WTC11 (cell line): ENCODE data around the gene KRTAP1-4. TPM values are rescaled to one million over a fixed set of nuclear protein-coding genes. Genes with fewer than 3 reads are reported as not detected.
"Not testable (repeated sequence)": the region's sequence is repeated elsewhere in the genome, so short reads cannot be mapped to it uniquely, and the experiment has no call there.

Source experiments
- ATAC-seq: fragments of 200-7000 bp; cut with Tn5 transposase; 2 replicates; pipeline ENCODE4 v1.10.0; 2021; ENCODE audit warnings: mild to moderate bottlenecking, moderate library complexity
- CTCF ChIA-PET: fragments of 300-600 bp; sonication (Branson Sonifier 250); formaldehyde crosslinking; loops from one replicate; lab custom pipeline; 2021; ENCODE audit warnings: antibody characterized with exemption; lab: Charles Lee
- POLR2A ChIA-PET: fragments of 350-600 bp; sonication (Branson Sonifier 250); formaldehyde crosslinking; loops from one replicate; lab custom pipeline; 2021; ENCODE audit warnings: antibody characterized with exemption; lab: Charles Lee
- DNase-seq: peaks from one replicate; pipeline ENCODE4 v3.0.0; 2021; ENCODE audit warnings: low spot score
- H3K27ac Mint-ChIP-seq: 2 replicates; pipeline ENCODE4 v1.8.0; 2021; ENCODE audit warnings: mixed read lengths
- H3K27me3 Mint-ChIP-seq: 2 replicates; pipeline ENCODE4 v1.8.0; 2021; ENCODE audit warnings: low read depth, mild to moderate bottlenecking, moderate library complexity, mixed read lengths
- H3K36me3 Mint-ChIP-seq: 2 replicates; pipeline ENCODE4 v1.8.0; 2021; ENCODE audit warnings: mixed read lengths
- H3K4me1 Mint-ChIP-seq: 2 replicates; pipeline ENCODE4 v1.8.0; 2022; ENCODE audit warnings: mixed read lengths
- H3K4me3 Mint-ChIP-seq: 2 replicates; pipeline ENCODE4 v1.8.0; 2021; ENCODE audit warnings: mild to moderate bottlenecking, moderate library complexity, mixed read lengths
- H3K9me3 Mint-ChIP-seq: 2 replicates; pipeline ENCODE4 v1.8.0; 2021; ENCODE audit warnings: mixed read lengths
- AFF4 ChIP-seq: sonication (generic); formaldehyde crosslinking; IDR thresholded peaks from 2 replicates; pipeline ENCODE4 v1.8.1; 2023; ENCODE audit warnings: mild to moderate bottlenecking, missing genetic modification reagents, borderline replicate concordance
- ARID4B ChIP-seq: sonication (generic); formaldehyde crosslinking; IDR thresholded peaks from 2 replicates; pipeline ENCODE4 v1.8.0; 2023; ENCODE audit warnings: missing genetic modification reagents, mild to moderate bottlenecking, borderline replicate concordance
- ATF3 ChIP-seq: sonication (generic); formaldehyde crosslinking; conservative IDR thresholded peaks from 2 replicates; pipeline ENCODE4 v1.8.1; 2022; ENCODE audit warnings: mild to moderate bottlenecking, missing genetic modification reagents
- EMX1 ChIP-seq: fragments of 250-450 bp; sonication (Bioruptor Pico); IDR thresholded peaks from 2 replicates; pipeline ENCODE4 v1.8.0; 2021; ENCODE audit warnings: mild to moderate bottlenecking
- JAZF1 ChIP-seq: fragments of 250-450 bp; sonication (Bioruptor Pico); IDR thresholded peaks from 2 replicates; pipeline ENCODE4 v1.9.0; 2021; ENCODE audit warnings: moderate library complexity, mild to moderate bottlenecking, inconsistent platforms
- NR2C2 ChIP-seq: sonication (generic); formaldehyde crosslinking; IDR thresholded peaks from 2 replicates; pipeline ENCODE4 v1.8.0; 2022; ENCODE audit warnings: mild to moderate bottlenecking, missing genetic modification reagents
- ZNF219 ChIP-seq: sonication (generic); formaldehyde crosslinking; IDR thresholded peaks from 2 replicates; pipeline ENCODE4 v1.8.0; 2023; ENCODE audit warnings: missing genetic modification reagents, mild to moderate bottlenecking, borderline replicate concordance
- ZNF232 ChIP-seq: sonication (generic); formaldehyde crosslinking; IDR thresholded peaks from 2 replicates; pipeline ENCODE4 v1.8.0; 2022; ENCODE audit warnings: mild to moderate bottlenecking, missing genetic modification reagents
- ZNF416 ChIP-seq: fragments of 250-450 bp; sonication (Bioruptor Pico); IDR thresholded peaks from 2 replicates; pipeline ENCODE4 v1.9.0; 2021; ENCODE audit warnings: mild to moderate bottlenecking, inconsistent platforms
- total RNA-seq: library from RNA; stranded (reverse); gene quantifications from 3 replicates; pipeline ENCODE4 v1.2.3, GENCODE V29; 2021
- TF ChIP-seq, protein P1 (sequence below): sonication (generic); formaldehyde crosslinking; IDR thresholded peaks from 2 replicates; pipeline ENCODE4 v1.8.1; 2023; ENCODE audit warnings: mild to moderate bottlenecking, missing genetic modification reagents
- TF ChIP-seq, protein P2 (sequence below): sonication (generic); formaldehyde crosslinking; IDR thresholded peaks from 2 replicates; pipeline ENCODE4 v1.8.1; 2023; ENCODE audit warnings: mild to moderate bottlenecking, moderate library complexity, missing genetic modification reagents
- TF ChIP-seq, protein P3 (sequence below): fragments of 250-450 bp; sonication (Bioruptor Pico); IDR thresholded peaks from 2 replicates; pipeline ENCODE4 v1.9.0; 2021; ENCODE audit warnings: moderate library complexity, mild to moderate bottlenecking, inconsistent platforms, borderline replicate concordance

Gene KRTAP1-4
- total RNA-seq, 1 experiment from 2014 or later, result not detected

DNA sequence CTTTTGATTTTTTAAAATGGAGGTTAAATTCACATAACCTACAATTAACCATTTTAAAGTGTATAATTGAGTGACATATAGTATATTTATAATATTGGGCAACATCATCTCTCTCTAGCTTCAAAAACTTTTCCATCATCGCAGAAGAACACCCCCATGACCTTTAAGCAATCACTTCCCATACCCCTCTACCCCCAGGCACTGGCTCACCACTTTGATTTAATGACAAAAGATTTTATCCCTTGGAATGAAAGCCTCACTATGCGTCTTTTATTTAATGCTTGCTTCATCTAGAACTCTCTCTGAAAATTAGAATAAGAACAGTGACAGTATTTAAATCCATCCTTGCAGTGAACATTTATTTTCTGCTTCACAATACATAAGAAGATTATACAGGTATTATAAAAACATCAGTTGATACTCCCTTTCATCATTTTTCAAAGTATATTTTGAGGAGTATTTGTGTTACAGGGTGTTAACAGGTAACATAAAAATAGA, 7.9 kb upstream of the KRTAP1-4 start (continued):
- TF ChIP-seq AFF4 (CRISPR knock-in tag) (no peak), EMX1 (no peak), JAZF1 (CRISPR knock-in tag) (no peak), ZNF232 (CRISPR knock-in tag) (no peak), ARID4B (CRISPR knock-in tag) (no peak)
- TF ChIP-seq, protein P1, sequence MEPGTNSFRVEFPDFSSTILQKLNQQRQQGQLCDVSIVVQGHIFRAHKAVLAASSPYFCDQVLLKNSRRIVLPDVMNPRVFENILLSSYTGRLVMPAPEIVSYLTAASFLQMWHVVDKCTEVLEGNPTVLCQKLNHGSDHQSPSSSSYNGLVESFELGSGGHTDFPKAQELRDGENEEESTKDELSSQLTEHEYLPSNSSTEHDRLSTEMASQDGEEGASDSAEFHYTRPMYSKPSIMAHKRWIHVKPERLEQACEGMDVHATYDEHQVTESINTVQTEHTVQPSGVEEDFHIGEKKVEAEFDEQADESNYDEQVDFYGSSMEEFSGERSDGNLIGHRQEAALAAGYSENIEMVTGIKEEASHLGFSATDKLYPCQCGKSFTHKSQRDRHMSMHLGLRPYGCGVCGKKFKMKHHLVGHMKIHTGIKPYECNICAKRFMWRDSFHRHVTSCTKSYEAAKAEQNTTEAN (CRISPR knock-in tag), result no peak

DNA sequence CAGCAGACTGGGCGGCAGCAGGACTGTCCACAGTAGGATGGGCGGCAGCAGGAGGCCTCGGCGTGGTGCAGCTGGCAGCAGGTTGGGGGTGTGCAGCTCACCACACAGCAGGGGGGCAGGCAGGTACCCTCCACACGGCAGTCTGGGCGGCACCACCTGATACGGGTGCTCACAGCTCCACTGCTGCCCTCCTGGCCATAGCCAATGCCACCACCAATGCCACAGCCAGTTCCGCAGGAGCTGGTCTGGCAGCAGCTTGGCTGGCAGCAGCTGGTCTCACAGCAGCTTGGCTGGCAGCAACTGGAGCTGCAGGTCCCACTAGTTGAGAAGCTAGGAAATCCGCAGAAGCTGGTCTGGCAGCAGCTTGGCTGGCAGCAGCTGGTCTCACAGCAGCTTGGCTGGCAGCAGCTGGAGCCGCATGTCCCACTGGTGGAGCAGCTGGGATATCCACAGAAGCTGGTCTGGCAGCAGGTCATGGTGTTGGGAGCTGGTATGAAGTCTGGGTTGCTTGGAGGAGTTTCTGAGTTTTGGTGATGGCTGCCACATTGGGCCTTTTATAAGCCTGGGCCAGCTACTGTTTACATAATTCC, 4.4 kb upstream of the KRTAP1-4 start, which contains the start of gene KRTAP1-3:
Gene KRTAP1-3 (minus strand): TSS at position 529 of the 590 bp plus-strand sequence. CDS start 53 bp downstream, at position 476.
- Mint-ChIP-seq H3K27ac (peak within 1 kb of the TSS; percentile 74; the same call in 1 of the 2 replicates), H3K4me1 (peaks cover 40% of the 10 kb centered on the region)
- H3K4me3 Mint-ChIP-seq, CTCF ChIA-PET, H3K27me3 Mint-ChIP-seq, H3K9me3 Mint-ChIP-seq, POLR2A ChIA-PET, H3K36me3 Mint-ChIP-seq, DNase-seq, ATAC-seq: not testable (repeated sequence)

- CTCF ChIA-PET, result interaction anchor here (0.5 kb wide), 1 partner anchor 1319 kb away, joined by 3 read pairs; no protein-coding TSS in a partner anchor
- TF ChIP-seq NR2C2 (CRISPR knock-in tag), result no peak
- TF ChIP-seq, protein P2, sequence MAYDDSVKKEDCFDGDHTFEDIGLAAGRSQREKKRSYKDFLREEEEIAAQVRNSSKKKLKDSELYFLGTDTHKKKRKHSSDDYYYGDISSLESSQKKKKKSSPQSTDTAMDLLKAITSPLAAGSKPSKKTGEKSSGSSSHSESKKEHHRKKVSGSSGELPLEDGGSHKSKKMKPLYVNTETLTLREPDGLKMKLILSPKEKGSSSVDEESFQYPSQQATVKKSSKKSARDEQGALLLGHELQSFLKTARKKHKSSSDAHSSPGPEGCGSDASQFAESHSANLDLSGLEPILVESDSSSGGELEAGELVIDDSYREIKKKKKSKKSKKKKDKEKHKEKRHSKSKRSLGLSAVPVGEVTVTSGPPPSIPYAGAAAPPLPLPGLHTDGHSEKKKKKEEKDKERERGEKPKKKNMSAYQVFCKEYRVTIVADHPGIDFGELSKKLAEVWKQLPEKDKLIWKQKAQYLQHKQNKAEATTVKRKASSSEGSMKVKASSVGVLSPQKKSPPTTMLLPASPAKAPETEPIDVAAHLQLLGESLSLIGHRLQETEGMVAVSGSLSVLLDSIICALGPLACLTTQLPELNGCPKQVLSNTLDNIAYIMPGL (CRISPR knock-in tag), result no peak
- no peak for TF ChIP-seq ARID4B (CRISPR knock-in tag)
- TF ChIP-seq, protein P3, sequence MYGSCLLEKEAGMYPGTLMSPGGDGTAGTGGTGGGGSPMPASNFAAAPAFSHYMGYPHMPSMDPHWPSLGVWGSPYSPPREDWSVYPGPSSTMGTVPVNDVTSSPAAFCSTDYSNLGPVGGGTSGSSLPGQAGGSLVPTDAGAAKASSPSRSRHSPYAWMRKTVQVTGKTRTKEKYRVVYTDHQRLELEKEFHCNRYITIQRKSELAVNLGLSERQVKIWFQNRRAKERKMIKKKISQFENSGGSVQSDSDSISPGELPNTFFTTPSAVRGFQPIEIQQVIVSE (CRISPR knock-in tag), result no peak
- TF ChIP-seq ZNF219, result no peak
- TF ChIP-seq ATF3 (CRISPR knock-in tag), result no peak
- TF ChIP-seq ZNF416, result no peak
These were observed 3.1 kb downstream of the KRTAP1-4 start, which contains the start of gene KRTAP1-5 for GRCh38 chr17:41026715-41027471. Gene KRTAP1-5, minus strand, starts transcription at chr17:41027208. Its CDS starts 53 bp downstream, at chr17:41027155.

More at GRCh38 chr17:41026715-41027471, 3.1 kb downstream of the KRTAP1-4 start, which contains the start of gene KRTAP1-5:
- H3K9me3 Mint-ChIP-seq, result peaks cover 5% of the 10 kb centered on the region; the same call in 1 of the 2 replicates
- H3K4me1 Mint-ChIP-seq, result no peaks in the 10 kb centered on the region
- POLR2A ChIA-PET, result no interaction called here
- no peak within 1 kb of the TSS for H3K4me3 Mint-ChIP-seq
- no peak for ATAC-seq
- no peak for DNase-seq
- H3K36me3 Mint-ChIP-seq, result no peaks in the 10 kb centered on the region
- no peak within 1 kb of the TSS for H3K27ac Mint-ChIP-seq
- H3K27me3 Mint-ChIP-seq, result no peaks in the 10 kb centered on the region
